H1 (cell line): ENCODE results near the gene GPR161. TPM values are rescaled to one million over a fixed set of nuclear protein-coding genes. Genes with fewer than 3 reads are reported as not detected.

ENCODE experiments used
- CHD7 ChIP-seq: fragments of 300-600 bp; sonication (generic); IDR thresholded peaks from 2 replicates; pipeline ENCODE4 v1.7.1; 2012; ENCODE audit warnings: low read length, moderate library complexity, mild to moderate bottlenecking, inconsistent platforms; ENCODE audit not compliant: insufficient replicate concordance
- GTF2F1 ChIP-seq: IDR thresholded peaks from 2 replicates; pipeline ENCODE4 v1.6.1; 2012; ENCODE audit warnings: low read depth, low read length, improper control_type of control experiment, borderline replicate concordance
- polyA plus RNA-seq, 7 experiments: library from polyadenylated mRNA; depleted of rRNA in 3 of 7; stranded (reverse) in 5 of 7; unstranded in 2 of 7; fragments of >200 nt in 5 of 7; fragments of 200-250 nt in 2 of 7; gene quantifications; 1 replicate in 5 of 7; 2 replicates in 1 of 7; 4 replicates in 1 of 7; pipeline versions ENCODE4 v1.2.1 to v1.2.3, GENCODE V29; 2011 to 2013; ENCODE audit warnings: missing spikeins in 2 of 7, mixed read lengths in 2 of 7
- total RNA-seq: library from RNA; stranded (reverse); fragmentation: NEBNext Ultra II Directional; extraction: Animal tissue kit (Norgen Biotek cat#: 25700); gene quantifications from 2 replicates; pipeline ENCODE4 v1.2.1, GENCODE V29; 2021

The GPR161 gene
- total and polyA plus RNA-seq, 2 of the 8 experiments (the other 6 are each of a cell fraction or from before 2014, with no cell fraction given): 13.7 to 16.8 TPM

DNA sequence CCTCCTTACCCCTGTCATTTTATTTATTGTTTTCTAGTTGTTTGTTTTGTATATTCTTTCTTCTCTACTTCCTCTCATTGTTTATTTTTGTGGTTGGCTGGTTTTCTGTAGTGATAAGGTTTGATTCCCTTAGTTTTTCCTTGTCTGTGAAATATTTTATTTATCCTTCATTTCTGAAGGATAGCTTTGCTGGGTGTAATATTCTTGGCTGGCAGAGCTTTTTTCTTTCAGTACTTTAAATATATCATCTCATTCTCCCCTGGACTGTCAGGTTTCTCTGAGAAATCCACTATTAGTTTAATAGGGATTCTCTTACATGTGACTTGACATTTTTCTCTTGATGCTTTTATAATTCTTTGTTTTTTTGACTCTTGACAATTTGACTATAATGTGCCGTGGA lies 23.2 kb upstream of the GPR161 start (continued):
- TF ChIP-seq CHD7 (no peak), GTF2F1 (no peak)
- TF ChIP-seq, all 59 proteins: peak for 0
